ENCODE results near the gene ARHGDIG.

DNA sequence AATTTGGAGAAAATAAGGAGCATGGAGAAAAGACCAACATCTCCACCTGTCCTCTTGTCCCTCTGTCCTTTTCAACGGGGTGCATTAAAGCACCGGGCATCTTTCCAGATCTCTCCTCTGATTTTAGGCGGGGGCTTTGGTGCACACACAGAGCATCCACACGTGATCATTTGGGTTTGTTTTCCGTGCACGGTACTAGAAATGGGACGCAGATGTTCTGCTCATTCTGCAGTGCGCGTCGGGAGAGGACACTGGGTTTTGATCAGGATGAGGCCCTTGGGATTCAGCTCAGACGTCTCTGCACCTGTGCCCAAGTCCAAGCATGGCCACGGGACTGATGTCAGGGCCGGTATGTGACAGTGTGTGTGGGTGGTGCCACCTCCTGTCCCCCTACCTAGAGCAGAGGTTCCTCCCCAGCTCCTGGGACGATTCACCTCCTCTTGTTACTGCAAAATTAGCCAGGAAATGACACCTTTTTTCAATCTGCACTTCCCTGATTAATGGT is 34.5 kb downstream of the ARHGDIG start:
- TF ChIP-seq, protein P1, sequence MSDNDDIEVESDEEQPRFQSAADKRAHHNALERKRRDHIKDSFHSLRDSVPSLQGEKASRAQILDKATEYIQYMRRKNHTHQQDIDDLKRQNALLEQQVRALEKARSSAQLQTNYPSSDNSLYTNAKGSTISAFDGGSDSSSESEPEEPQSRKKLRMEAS (IDR thresholded peaks at IDR 0.05) = no peak
- TF ChIP-seq, protein P2, sequence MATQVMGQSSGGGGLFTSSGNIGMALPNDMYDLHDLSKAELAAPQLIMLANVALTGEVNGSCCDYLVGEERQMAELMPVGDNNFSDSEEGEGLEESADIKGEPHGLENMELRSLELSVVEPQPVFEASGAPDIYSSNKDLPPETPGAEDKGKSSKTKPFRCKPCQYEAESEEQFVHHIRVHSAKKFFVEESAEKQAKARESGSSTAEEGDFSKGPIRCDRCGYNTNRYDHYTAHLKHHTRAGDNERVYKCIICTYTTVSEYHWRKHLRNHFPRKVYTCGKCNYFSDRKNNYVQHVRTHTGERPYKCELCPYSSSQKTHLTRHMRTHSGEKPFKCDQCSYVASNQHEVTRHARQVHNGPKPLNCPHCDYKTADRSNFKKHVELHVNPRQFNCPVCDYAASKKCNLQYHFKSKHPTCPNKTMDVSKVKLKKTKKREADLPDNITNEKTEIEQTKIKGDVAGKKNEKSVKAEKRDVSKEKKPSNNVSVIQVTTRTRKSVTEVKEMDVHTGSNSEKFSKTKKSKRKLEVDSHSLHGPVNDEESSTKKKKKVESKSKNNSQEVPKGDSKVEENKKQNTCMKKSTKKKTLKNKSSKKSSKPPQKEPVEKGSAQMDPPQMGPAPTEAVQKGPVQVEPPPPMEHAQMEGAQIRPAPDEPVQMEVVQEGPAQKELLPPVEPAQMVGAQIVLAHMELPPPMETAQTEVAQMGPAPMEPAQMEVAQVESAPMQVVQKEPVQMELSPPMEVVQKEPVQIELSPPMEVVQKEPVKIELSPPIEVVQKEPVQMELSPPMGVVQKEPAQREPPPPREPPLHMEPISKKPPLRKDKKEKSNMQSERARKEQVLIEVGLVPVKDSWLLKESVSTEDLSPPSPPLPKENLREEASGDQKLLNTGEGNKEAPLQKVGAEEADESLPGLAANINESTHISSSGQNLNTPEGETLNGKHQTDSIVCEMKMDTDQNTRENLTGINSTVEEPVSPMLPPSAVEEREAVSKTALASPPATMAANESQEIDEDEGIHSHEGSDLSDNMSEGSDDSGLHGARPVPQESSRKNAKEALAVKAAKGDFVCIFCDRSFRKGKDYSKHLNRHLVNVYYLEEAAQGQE (IDR thresholded peaks at IDR 0.05; ENCODE audit: low read depth) = no peak
- TF ChIP-seq CREB1 (IDR thresholded peaks at IDR 0.05; ENCODE audit: low read depth) = no peak
- TF ChIP-seq NFIC (IDR thresholded peaks at IDR 0.05) = no peak
- no peak for TF ChIP-seq CEBPB (IDR thresholded peaks at IDR 0.05)
- TF ChIP-seq EP300 (IDR thresholded peaks at IDR 0.05; ENCODE audit: borderline replicate concordance) = no peak
- TF ChIP-seq FOXM1 (IDR thresholded peaks at IDR 0.05; ENCODE audit: borderline replicate concordance, low read depth) = no peak
- TF ChIP-seq YY1 (IDR thresholded peaks at IDR 0.05; ENCODE audit: low read depth) = no peak
- TF ChIP-seq RAD21 (IDR thresholded peaks at IDR 0.05; ENCODE audit: low read depth) = no peak
